GM21576 (cell line): ENCODE data around the gene CD79A.

Experiments
- ATAC-seq: cut with Tn5 transposase; IDR thresholded peaks from one replicate; pipeline ENCODE4 v1.9.1; 2021; ENCODE audit warnings: mild to moderate bottlenecking, moderate library complexity; ENCODE audit not compliant: unreplicated experiment

Gene CD79A

DNA sequence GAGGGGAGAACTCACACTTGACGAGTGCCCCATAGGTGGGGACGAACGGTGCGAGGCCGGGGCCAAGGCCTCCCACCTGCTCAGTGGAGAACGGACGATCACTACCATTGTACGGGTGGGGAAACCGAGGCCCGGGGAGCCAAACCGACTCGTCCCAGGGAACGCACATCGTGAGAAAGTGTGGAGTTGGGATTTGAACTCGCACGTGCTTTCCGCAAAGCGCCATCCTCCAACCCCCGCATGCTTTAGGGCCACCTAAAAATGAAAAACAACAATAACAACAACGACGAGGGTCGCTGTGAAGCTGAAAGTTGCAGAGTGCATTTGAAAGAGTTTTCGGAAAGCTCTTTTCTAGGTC lies 6.4 kb downstream of the CD79A start:
- no peak for ATAC-seq

DNA sequence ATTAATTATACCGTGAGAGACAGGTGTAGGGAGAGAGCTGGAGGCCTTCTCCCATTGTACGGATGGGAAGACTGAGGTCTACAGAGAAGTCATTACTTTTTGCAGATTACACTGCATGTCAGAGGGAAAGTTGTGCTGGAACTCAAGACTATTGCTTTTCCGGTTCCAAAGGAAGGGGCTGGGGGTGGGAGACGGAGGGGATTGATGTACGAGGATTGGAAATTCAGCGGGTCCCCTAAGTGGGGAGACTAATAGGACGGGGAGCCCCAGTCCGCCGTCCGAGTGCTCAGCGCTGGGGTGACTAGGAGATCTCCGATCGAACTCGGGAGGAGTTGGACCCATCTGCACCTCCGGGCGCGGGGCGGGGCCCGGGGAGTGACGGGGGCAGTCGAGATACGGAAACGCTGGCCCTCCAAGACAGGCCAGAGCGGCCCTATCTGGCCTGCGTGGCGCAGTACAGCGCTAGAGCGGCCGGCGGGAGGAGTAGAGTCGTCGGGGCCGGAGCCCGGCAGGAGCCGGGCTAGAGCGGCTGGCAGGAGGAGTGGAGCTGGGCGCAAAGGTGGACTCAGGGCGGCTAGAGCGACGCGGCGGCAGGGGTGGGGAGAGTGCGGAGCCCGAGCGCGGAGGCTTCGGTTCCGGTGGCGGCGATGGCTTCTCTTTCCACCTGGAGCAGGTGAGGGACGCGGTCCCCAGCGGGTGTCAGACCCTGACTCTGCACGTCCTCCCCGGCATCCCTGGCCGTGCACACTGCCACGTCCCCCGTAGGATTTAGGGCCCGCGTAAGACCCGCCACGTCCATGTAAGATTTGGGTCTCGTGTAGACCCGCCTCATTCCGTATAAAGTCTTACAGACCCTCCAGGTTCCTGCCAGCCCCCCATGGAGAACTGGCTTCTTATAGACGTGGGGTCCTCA lies 7.0 kb downstream of the CD79A start:
- ATAC-seq: peak; percentile 68

DNA sequence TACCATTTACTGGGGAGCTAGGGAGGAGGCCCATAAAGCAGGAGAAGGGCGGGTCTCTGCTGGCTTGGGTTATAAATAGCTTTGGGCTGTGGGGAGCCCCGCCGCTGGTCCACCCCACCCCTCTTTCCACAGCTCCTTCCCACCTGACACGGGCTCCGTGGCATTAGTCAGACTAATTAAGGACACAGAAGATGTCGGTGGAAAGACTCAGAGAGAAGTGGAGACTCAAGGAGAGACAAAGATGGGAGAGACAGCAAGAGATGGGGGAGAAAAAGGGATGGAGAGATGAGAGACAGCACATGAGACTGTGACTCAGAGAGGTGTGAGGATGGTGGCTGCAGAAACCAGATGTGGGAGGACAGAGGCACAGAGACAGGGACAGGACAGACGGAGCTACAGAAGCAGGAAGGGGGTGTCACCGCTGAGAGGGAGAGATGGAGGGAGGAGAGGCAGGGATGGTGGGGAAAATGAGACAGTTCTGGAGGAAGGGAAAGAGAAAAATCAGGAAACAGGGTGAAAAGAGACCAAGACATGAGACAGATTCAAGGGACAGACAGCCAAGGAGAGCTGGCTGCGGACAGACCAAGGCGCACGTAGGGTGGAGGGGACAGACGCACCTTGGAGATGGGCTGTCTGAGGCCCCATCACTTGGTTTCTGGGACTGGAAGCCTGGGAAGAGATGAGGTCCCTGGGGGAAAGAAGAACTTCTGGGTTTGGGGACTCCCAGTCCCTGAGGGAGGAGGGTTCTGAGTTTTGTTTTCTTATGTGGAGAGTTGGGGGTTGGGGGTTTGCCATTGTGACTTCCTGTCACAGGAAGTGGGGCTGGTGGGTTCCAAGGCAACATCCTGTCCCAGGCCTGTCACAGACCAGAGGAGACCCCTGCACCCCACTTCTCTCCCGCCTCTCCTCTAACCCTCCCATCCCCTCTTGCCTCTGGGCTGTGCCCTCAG lies 10.0 kb downstream of the CD79A start:
- ATAC-seq: no peak

DNA sequence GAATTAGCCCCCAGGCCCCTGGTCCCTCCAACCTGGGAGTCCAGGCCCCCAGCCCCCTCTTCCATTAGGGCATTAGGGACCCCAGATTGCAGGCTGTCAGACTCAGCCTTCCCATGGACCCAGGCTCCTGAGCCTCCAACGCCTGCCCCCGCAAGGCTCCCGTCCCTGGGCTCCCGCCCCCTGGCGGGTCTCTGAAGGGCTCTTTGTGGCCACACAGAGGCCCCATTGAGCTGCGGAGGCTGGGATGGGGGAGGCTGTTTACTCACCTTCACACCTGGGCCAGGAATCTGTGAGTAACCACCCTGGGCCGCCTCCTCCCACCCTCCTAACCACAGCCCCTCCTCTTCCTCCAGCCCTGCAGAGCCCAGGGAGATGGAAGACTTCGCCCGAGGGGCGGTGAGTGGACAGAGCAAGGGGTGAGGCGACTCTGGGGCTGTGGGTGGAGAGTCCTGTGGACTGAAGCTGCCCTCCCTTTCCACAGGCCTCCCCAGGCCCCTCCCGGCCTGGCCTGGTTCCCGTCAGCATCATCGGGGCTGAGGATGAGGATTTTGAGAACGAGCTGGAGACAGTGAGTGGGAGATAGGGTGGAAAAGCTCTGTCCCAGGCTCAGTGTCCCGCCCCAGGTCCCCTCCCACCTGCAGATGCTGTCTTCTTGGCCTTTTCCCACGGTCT lies 10.8 kb downstream of the CD79A start:
- ATAC-seq: no peak

DNA sequence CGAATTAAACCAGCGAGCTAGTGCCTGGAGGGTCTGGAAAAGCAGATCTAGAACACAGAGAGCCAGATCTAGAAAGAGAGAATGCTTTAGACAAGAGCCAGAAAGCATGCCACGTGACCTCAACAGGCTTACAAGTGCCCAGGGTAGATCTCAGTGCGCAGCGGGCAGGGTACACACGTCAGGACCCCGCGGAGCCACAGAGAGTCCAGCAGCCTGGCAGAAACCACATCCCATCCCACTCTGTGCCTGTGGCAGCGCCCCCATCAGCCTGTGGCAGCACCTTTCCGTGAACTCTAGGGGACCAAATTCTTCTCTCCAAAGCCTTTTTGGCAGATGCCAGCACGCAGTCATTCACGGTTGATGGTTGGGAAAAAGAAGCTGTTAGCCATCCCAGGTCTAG lies 11.8 kb downstream of the CD79A start:
- ATAC-seq: no peak

DNA sequence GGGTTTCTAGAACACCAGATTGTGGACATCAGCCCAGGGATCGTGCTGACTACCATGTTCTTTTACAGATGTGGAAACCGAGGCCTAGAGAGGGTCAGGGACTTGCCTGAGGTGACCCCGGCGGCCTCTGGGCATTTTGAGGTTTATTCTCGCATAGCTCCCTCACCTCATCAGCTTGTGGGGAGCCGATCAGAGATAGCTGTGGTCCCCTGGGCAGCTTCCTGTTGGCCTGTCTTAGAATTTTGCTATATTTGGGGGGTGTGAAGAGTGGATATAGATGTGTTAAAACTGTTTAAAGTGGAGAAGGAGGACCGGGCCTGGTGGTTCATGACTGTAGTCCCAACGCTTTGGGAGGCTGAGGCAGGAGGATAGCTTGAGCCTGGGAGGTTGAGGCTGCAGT lies 12.8 kb downstream of the CD79A start:
- ATAC-seq: no peak

DNA sequence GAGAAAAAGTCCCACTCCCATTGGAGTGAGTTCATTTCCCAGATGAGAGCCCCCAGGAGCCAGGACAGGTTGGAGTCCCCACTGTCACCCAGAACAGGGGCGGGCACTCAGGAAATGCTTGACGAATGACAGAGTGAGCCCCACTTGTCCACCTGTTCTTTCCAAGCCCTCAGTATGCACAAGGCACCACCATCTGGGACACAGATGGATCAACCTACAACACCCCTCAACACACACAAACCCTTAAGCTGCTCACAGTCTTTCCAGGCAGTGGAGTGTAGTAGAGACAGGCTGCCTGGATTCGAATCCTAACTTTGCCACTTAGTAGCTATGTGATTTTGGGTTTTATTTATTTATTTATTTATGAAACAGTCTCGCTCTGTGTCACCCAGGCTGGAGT lies 13.9 kb downstream of the CD79A start:
- no peak for ATAC-seq

DNA sequence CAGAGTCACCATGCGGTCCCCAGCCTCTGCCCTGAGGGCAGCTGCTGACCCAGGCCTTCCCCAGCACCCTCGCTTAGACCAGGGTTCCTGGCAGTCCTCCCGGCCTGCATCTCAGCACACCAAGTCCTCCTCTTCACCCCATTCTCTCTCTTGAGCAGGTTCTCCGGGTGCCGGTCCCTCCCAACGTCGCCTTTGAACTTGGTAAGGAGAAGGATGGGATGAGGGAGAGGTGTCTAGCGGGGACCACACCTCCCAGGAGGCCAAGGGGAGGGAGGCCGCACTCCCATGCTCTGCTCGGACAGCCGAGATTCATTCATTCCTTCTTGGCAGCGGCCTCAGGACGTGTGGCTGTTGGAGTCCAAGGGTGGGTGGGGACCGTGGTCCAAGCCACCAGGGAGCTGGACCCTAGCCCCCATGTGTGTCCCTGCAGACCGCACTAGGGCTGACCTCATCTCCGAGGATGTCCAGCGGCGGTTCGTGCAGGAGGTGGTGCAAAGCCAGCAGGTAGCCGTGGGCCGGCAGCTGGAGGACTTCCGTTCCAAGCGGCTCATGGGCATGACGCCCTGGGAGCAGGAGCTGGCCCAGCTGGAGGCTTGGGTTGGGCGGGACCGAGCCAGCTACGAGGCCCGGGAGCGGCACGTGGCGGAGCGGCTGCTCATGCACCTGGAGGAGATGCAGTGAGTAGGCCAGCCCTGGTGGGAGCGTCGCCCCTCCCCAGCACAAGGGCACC lies 15.3 kb downstream of the CD79A start:
- ATAC-seq: no peak

DNA sequence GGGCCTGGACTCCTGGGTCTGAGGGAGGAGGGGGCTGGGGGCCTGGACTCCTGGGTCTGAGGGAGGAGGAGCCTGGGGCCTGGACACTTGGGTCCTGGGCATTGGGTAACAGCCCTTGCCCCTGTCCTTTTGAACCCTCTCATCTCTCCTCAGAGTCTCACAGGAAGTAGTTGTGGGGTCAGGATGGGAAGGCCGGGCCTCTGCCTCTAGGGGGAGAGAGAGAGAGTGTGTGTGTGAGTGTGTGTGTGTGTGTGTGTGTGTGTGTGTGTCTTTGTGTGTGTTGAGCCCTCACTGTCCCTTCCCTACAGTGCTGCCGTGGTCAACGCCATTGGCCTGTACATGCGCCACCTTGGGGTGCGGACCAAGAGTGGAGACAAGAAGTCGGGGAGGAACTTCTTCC lies 16.8 kb downstream of the CD79A start:
- ATAC-seq: no peak

DNA sequence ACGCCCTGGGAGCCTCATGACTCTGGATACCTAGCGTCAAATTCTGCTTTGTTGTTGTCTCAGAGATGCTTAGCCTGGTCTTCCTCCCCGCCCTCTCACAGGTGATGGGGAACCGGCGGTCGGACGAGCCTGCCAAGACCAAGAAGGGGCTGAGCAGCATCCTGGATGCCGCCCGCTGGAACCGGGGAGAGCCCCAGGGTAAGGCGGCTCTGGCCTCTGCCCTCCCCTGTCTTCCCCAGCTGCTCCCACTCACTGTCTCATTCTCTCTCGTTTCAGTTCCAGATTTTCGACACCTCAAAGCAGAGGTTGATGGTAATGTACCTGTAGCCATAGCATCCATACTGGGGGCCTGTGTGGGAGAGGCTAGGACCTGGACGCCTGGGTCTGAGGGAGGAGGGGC lies 17.3 kb downstream of the CD79A start:
- ATAC-seq: no peak

DNA sequence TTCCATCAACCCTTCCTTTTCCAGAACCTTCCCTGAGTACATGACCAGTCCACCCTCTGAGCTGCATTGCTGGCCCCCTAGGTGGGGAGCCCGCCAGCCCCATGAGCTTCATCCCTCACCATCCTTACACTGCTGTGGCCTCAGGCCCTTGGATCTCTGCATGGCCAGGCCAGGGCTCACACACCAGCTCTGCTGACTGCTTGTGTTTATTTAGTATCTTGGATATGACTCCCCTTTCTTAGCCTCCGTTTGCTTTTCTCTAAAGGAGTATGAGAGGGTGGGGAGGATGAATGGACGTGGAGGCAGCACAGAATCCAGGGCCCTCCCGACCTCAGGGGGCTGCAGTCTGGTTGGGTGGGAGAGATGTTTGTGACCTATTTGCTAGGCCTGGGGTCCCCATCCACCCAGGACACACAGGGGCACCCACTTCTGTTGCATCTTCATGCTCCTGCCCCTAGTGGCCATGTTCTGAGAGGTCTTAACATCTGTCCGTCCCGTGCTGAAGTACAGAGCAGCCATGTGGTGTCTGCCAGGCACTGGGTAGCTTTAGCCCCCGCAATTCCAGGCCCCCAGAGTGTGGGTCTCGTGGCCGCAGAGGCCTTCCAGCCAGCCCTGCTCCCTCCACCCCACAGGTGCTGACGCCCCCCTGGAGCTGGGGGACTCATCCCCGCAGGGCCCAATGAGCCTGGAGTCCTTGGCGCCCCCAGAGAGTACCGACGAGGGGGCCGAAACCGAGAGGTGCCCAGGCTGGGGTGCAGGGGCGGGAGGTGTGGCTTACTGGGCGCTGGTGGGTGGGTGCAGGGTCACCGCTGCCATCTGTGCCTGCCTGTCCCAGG lies 18.9 kb downstream of the CD79A start:
- ATAC-seq: no peak

DNA sequence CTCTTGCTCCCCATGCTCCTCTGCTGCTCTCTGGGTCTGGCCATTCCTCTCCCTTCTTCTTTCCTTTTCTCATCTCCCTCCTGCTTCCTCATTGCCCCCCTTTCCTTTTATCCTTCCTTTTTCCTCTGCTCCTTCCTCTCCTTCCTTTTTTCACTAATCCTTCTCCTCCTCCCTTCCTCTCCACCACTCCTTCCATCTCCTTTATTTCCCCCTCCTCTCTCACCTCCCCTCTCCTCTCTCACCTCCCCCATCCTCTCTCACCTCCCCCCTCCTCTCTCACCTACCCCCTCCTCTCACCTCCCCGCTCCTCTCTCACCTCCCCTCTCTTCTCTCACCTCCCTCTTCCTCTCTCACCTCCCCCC lies 19.5 kb downstream of the CD79A start:
- ATAC-seq: no peak

DNA sequence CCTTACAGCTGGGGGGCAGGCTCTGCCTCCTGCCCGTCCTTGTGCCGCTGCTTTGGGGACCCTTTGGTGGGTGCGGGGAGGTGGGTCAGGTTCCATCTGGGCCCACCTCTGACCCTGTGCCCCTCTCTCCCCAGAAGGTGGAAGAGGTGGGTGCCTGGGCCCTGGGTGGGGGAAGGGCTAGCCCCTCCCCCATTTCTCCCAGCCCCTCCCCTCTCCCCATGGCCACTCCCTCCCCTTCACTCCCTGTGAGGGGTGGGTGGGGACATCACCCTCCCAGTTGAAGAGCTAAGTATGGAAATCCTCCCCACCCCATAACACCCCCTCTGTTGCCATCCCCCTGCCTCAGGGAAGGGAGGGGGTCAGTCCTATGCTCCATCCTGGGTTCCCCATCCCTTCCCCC lies 20.1 kb downstream of the CD79A start:
- ATAC-seq: no peak

DNA sequence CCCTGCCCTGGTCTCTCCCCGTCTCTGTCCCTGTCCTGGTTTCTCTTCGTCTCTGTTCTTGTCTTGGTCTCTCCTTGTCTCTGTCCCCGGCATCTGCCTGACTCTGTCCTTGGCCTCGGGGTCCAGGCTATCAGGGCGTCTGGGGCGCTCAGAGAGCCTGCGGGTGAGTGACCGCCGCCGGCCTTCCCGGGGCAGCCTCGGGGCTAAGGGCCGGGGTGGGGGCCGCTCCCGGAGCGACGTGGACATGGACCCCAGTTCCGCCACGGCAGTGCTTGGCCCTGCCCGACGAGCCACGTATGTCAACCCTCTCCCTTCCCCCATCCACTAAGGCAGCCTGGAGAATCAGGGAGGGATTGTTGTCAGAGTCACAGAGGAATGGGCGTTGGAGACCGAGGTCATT lies 20.7 kb downstream of the CD79A start:
- no peak for ATAC-seq

DNA sequence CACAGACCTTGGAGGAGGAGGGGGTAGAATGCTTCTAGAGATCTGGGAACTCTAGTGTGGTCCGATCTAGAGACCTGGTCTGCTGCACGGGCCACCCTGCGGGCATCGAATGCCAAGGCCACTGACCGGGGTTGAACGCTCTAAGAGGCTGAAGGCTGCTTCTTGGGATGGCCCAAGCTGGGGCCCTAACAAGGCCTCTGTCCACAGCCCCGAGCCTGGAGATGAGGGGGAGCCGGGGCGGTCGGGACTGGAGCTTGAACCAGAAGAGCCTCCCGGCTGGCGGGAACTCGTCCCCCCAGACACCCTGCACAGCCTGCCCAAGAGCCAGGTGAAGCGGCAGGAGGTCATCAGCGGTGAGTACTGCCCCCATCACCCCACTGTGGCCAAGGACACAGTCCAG lies 21.2 kb downstream of the CD79A start:
- ATAC-seq: no peak

DNA sequence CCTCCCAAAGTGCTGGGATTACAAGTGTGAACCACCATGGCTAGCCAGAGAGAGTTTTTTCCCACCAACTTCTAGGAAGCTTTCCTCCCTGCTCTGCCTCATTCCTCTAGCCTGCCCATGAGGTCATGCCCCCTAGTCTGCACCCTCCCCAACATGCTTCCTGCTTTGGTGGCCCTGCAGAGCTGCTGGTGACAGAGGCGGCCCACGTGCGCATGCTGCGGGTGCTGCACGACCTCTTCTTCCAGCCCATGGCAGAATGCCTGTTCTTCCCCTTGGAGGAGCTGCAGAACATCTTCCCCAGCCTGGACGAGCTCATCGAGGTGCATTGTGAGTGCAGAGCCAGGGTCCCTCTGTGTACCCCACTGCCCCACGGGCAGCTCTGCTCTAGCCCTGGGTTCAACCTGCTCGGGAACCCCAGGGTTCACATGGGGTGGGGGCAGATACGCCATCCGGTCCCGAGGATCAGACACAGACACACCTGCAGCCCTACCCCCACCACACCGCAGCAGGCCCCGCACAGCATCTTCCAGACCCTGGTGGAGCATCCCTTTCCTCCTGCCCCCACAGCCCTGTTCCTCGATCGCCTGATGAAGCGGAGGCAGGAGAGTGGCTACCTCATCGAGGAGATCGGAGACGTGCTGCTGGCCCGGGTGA lies 24.8 kb downstream of the CD79A start:
- ATAC-seq: no peak

DNA sequence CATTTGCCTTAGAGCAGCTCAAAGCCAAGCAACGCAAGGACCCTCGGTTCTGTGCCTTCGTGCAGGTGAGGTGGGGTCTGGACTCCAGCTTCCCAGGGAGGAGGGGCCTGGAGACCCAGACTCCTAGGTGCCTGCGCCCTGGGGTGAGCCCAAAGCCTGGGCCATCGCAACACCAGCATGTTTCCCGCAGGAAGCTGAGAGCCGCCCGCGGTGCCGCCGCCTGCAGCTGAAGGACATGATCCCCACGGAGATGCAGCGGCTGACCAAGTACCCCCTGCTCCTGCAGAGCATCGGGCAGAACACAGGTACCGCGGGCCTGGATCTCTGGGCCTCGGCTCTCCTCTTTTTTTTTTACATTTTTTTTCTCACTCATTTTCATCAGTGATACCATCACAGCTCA lies 25.5 kb downstream of the CD79A start:
- no peak for ATAC-seq

DNA sequence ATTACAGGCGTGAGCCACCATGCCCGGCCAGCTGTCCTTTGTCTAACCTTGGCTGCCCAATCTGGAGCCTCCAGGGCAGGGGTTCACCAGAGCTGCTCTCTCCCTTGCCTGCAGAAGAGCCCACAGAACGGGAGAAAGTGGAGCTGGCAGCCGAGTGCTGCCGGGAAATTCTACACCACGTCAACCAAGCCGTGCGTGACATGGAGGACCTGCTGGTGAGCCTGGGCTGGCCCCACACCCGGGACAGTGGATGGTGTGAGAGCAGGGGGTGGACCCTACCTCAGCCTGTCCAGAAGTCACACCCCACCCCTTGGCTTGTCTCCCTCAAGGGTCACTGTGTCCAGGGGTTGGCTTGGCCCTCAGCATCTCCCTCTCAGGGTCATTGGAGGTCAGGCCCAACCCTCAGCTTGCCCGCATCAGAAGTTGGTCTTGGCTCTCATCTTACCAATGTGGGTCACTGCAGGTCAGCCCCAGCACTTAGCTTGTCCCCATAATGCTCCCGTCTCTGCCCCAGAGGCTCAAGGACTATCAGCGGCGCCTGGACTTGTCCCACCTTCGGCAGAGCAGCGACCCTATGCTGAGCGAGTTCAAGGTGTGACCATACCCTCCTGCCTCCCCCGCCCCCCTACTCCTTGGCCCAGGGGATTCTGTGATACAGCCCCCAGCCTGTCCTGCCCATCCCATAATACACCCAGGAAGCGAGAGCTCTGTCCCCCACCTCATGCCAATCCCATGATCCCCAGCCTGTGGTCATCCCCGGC lies 26.3 kb downstream of the CD79A start:
- no peak for ATAC-seq
